Activated effector memory CD4-positive, alpha-beta T cell treated with anti-CD3 and anti-CD28 coated beads, Interleukin-2, amount 50 U/mL, for 16 hours (primary cell): ENCODE measurements around the gene XRRA1.
"Not testable (repeated sequence)": the region's sequence is repeated elsewhere in the genome, so short reads cannot be mapped to it uniquely, and the experiment has no call there.

Experiments
- DNase-seq: peaks from one replicate; pipeline ENCODE4 v3.0.0-alpha.2; 2020

The XRRA1 gene, protein sequence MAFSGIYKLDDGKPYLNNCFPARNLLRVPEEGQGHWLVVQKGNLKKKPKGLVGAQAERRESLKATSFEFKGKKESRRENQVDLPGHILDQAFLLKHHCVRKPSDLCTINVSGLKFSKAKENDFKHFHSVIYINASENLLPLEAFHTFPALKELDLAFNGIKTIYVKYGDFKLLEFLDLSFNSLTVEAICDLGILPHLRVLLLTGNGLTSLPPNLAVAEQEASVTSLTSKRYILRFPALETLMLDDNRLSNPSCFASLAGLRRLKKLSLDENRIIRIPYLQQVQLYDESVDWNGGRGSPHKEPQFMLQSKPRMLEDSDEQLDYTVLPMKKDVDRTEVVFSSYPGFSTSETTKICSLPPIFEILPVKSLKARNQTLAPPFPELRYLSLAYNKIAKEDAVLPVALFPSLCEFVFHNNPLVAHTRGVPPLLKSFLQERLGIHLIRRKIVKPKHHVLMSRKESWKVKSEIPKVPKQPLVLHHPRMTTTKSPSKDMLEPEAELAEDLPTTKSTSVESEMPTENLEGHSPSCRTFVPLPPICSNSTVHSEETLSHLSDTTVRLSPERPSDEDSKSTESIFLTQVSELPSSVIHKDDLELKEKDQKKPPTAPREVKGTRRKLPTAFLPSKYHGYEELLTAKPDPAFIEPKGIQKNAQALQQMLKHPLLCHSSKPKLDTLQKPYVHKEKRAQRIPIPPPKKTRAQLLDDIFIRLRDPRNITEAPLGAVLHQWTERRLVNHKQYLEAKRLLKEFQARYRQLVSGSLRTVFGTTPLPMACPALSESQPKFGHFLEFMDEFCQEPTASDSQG

GRCh38 chr11:74948898-74949752 lies at the start of gene XRRA1, which contains the start of gene SPCS2:
Gene XRRA1, minus strand, starts transcription at chr11:74949091. Its CDS starts 8,213 bp downstream, at chr11:74940878.
Gene SPCS2, plus strand, starts transcription at chr11:74949266. Its CDS starts 20 bp downstream, at chr11:74949286.
- peak; percentile 100 for DNase-seq

- no peak for DNase-seq
Observed at GRCh38 chr11:74992852-74993251, 44.0 kb upstream of the XRRA1 start.

GRCh38 chr11:74990941-74991340 lies 42.0 kb upstream of the XRRA1 start:
- no peak for DNase-seq

DNA sequence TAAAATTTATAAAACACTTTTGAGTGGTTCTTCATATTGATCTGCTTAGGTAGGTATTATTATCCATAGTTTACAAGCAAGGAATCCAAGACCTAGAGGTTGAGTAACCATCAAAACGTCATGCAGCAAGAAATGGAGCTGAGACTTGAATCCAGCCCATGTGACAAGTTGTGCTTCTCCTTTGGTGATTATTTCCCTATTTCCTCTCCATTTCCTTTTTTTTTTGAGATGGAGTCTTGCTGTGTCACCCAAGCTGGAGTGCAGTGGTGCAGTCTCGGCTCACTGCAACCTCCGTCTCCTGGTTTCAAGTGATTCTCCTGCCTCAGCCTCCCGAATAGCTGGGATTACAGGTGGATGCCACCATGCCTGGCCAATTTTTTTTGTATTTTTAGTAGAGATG lies 41.3 kb upstream of the XRRA1 start:
- DNase-seq, result not testable (repeated sequence)

GRCh38 chr11:74989260-74989638 lies 40.4 kb upstream of the XRRA1 start:
- no peak for DNase-seq

DNA sequence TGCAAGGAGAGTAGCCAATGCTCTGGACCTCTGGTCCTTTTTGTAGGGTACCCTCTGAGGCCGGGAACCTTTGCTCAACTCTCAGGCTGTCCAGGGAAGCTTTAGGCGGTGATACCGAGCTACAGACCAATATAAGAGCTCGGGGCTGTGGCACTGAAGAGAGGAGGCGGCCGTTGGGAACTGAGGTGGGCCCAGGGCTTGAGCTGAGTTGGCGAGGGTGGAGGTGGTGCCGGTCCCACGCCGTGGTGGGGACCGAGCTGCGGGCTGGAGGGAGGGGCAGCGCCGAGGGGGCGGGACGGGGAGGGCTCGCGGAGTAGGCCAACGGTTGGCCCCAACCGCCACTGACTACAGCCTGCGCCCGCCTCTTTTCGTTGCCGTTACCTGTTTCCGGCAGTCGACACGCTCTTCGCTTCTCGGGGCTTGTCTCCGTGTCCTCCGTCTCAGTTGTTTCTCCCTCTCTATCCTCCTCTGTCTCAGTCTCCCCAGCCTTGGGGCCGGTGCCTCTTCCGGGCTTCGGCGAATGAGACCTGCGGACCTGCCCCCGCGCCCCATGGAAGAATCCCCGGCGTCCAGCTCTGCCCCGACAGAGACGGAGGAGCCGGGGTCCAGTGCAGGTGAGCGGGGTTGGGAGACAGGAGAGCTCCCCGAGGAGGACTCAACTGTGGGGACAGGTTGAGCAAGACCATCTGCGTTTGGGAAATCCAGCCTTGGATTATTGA lies 39.8 kb upstream of the XRRA1 start, which contains the start of gene NEU3:
Gene NEU3 (plus strand): TSS at position 393 of the 719 bp plus-strand sequence. CDS start 128 bp downstream, at position 521.
- peak; percentile 94 for DNase-seq

GRCh38 chr11:74984730-74985129 lies 35.8 kb upstream of the XRRA1 start:
- DNase-seq, result no peak

GRCh38 chr11:74984070-74984469 lies 35.2 kb upstream of the XRRA1 start:
- no peak for DNase-seq

DNA sequence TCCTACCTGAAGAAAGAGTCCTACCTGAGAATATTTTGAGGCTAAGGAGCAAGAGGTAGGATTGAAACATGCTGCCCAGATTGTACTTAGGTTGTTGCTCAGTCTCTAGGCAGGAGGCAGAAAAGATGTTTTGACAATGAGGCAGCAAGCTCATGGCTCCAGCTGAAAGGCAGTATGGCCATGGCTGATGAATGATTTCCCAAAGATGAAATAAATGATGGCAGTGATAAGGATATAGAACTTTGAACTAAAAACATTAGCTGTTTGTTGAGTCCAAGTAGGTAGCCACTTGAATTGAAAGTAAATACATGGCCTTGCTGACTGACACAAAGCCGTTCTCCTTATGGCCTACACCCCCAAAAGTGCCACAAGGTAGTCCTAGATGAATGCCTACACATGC lies 33.0 kb upstream of the XRRA1 start:
- no peak for DNase-seq

- DNase-seq, result no peak
Observed at GRCh38 chr11:74980634-74981033, 31.7 kb upstream of the XRRA1 start.

DNA sequence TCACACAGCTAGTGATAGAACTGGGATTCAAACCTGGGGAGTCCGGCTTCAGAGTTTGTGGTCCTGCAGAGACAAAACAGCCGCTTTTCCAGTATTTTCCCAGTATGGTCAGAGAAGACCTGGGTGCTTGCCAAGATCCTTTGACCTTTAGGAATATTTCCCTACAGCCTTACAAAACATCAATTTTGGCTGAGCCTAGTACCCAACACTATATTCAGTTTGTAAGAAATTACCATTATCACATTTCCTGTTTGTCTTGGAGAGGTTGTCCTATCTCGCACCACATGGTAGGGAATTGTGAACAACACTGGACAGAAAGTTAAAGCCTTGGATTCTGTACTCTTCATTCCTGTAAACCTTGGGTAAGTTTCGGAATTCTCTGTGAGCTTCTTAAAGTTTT lies 29.1 kb upstream of the XRRA1 start:
- no peak for DNase-seq

- no peak for DNase-seq
Observed at GRCh38 chr11:74971424-74971823, 22.5 kb upstream of the XRRA1 start.

- DNase-seq, result no peak
Observed at GRCh38 chr11:74970852-74971395, 22.0 kb upstream of the XRRA1 start.

DNA sequence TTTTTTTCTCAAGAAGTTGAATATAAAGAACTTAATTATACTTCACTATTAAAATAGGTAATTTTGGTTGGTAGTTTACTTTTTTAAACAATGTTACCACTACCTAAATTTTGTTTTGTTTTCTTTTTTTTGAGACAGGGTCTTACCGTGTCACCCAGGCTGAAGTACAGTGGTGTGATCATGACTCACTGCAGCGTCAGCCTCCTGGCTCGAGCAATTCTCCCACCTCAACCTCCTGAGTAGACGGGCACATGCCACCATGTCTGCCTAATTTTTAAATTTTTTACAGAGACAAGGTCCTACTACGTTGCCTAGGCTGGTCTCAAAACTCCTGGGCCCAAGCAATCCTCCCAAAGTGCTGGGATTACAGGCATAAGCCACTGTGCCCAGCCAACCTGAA lies 17.8 kb upstream of the XRRA1 start:
- DNase-seq, result no peak

DNA sequence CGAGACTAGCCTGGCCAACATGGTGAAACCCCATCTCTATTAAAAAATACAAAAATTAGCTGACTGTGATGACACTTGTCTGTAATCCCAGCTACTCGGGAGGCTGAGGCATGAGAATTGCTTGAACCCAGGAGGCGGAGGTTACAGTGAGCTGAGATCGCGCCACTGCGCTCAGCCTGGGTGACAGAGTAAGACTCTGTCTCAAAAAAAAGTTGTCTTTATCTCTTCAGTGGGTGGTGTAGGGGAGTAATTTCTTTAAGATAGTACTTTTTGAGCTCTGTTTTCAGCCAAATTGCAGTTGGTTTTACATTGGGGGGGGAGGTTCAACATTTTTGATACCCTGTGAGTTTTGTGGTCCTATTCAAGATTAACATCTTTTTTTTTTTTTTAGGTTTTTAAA lies 11.2 kb upstream of the XRRA1 start:
- not testable (repeated sequence) for DNase-seq

DNA sequence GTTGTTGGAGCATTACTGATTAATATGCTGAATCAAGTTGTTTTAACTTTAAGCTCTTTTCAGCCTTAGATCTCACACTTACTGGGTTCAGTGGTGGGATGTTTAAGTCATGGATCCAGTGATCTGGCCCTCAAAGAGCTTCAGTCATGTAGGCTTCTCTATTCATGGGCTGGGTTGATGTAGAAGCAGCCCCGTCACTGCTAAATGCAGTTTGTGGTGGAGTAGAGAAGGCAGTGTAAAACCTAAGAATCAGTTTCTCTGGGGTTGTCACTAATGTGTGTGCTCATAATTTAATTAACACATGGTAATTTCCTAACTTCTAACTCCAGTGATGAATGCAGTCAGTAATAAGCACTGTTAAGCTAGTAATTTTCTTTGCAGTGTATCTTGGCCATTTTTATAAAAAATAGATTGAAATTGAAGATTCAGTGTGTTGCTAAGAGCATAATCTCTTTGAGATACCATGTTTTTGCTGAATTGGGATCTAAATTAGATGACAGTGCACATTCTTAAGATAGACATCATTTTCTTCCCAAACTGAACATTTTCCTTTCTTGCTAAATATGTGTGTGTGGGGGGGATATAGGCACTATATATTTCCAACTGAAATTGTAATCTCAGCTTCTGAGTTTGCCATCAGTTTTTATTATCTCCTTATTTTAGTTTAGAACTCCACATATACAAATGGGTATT lies 9.2 kb upstream of the XRRA1 start:
- no peak for DNase-seq

GRCh38 chr11:74956397-74957015 lies 7.6 kb upstream of the XRRA1 start:
- DNase-seq, result no peak

DNA sequence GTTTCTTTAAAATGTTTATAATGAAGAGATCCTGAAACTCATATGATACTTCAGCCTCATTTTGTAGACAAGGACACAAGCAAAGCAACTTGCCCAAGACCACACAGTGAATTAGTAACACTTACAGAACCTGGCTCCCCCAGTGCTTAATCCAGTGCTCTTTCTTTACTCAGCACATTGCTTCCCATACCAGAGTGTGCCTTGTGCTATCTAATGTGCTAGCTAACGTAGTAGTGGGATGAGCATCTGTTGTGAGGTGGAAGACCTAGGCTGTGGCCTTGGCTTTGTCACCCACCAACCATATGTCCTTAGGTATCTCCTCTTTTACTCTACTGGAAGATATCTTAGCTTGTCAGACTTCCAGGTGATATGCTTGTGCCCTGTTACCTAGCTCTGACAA lies 5.3 kb upstream of the XRRA1 start:
- no peak for DNase-seq

DNA sequence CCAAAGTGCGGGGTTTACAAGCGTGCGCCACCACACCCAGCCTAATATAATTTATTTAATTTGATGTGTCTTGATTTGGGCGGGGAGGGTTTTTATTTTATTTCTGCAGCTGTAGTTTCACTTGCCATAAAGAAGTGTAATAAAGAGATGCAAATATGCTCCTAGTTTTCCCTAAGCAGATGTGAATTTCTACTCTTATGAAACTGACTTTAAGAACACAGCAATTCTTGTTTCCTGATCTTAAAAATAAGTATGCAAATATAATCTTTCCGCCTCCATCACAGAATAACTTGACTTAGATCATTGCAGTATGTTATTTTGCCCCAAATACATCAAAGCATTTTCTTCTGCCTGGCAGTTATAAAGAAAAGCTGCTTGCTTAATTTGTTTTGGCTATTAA lies 4.6 kb upstream of the XRRA1 start:
- DNase-seq, result no peak

GRCh38 chr11:74952752-74953151 lies 3.9 kb upstream of the XRRA1 start:
- DNase-seq, result no peak

- no peak for DNase-seq
Observed at GRCh38 chr11:74951226-74951625, 2.3 kb upstream of the XRRA1 start.
